IPS-20b (cell line): ENCODE measurements around the gene CRIP1.

Experiments used
- H3K27ac ChIP-seq: one replicate; pipeline ENCODE4 v1.5.1; 2013; ENCODE audit warnings: low read length
- H3K27me3 ChIP-seq: 2 replicates; pipeline ENCODE4 v1.6.1; 2013; ENCODE audit warnings: mild to moderate bottlenecking, low read length, inconsistent platforms; ENCODE audit not compliant: insufficient read depth
- H3K36me3 ChIP-seq: 2 replicates; pipeline ENCODE4 v1.6.1; 2013; ENCODE audit warnings: low read depth, mild to moderate bottlenecking, inconsistent platforms, low read length, moderate library complexity; ENCODE audit not compliant: insufficient read depth
- H3K4me1 ChIP-seq: 2 replicates; pipeline ENCODE4 v1.6.1; 2013; ENCODE audit warnings: mild to moderate bottlenecking, control low read depth, inconsistent platforms, low read length, moderate library complexity; ENCODE audit not compliant: insufficient read depth
- H3K4me3 ChIP-seq: 2 replicates; pipeline ENCODE4 v1.5.1; 2013; ENCODE audit warnings: mild to moderate bottlenecking, low read length, inconsistent platforms
- H3K9ac ChIP-seq: 2 replicates; pipeline ENCODE4 v1.6.1; 2013; ENCODE audit warnings: low read depth, mild to moderate bottlenecking, inconsistent platforms, low read length, moderate library complexity
- H3K9me3 ChIP-seq: 2 replicates; pipeline ENCODE4 v1.6.1; 2013; ENCODE audit warnings: mild to moderate bottlenecking, low read depth, low read length, inconsistent platforms; ENCODE audit not compliant: insufficient read depth

The CRIP1 gene

DNA sequence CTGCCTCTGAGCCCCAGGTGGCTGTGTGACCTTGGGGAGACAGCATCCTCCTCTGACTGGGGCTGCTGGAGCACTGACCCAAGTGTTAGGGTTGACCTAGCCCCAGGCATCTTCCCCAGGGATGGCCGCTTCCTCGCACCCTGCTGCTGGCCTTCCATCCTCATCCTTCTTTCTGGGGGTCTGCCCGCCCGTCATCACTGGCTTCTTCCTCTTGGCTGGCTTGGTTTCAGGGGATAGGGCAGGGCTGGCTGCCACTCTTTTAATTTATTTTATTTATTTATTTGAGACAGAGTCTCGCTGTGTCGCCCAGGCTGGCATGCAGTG lies 7.9 kb downstream of the CRIP1 start:
- no peaks in the 10 kb centered on the region for H3K36me3 ChIP-seq
- H3K4me3 ChIP-seq, result no peak overlapping the region
- no peaks in the 10 kb centered on the region for H3K9me3 ChIP-seq
- H3K27ac ChIP-seq, result no peak overlapping the region
- H3K9ac ChIP-seq, result no peak overlapping the region
- H3K4me1 ChIP-seq, result no peaks in the 10 kb centered on the region
- H3K27me3 ChIP-seq, result peaks cover 7% of the 10 kb centered on the region; the same call in 1 of the 2 replicates

- Histone ChIP-seq H3K4me3 (no peak overlapping the region), H3K27ac (no peak overlapping the region), H3K9me3 (no peaks in the 10 kb centered on the region), H3K36me3 (no peaks in the 10 kb centered on the region), H3K27me3 (no peaks in the 10 kb centered on the region), H3K9ac (no peak overlapping the region), H3K4me1 (no peaks in the 10 kb centered on the region)
Measured at GRCh38 chr14:105495101-105495989, 8.7 kb downstream of the CRIP1 start.

GRCh38 chr14:105495990-105496830 lies 9.5 kb downstream of the CRIP1 start:
- H3K36me3 ChIP-seq, result no peaks in the 10 kb centered on the region

DNA sequence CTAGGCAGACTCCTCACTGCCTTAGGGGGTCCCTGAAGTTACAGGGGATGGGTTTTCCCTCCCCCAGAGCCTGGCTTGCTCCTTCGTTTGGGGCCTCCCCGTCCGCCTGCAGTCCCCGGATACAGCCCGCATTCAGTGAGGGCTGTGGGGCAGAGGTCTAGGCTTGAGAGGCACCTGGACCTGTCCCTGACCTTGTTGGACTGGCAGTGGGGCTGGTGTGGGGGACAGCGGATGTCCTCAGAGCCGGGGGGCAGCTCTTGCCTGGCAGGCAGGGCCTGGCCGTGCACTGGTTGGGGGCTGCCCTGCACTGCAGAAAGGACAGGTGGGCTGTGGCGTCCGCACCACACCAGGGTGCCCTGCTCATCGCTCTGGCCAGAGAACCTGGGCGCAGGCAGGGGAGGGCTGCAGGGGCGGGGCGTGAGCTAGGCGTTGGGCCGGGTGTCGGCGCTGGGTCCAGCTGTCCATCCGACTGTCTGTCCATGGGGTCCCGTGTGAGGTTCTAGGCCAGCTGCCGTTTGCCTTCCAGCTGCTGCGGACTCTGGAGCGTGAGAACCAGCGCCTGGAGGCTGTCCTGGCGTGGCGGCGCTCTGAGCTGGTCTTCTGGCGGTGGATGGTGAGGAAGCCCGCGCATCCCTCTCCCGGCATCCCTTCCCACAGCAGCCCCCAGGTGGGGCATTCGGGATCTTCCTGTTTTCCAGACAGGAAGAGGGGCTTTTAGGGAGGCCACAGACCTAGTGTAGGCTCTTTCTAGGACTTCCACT lies 10.3 kb downstream of the CRIP1 start:
- Histone ChIP-seq H3K27me3 (no peaks in the 10 kb centered on the region), H3K9me3 (no peaks in the 10 kb centered on the region), H3K4me3 (no peak overlapping the region), H3K36me3 (no peaks in the 10 kb centered on the region), H3K27ac (no peak overlapping the region), H3K9ac (no peak overlapping the region), H3K4me1 (no peaks in the 10 kb centered on the region)

More at GRCh38 chr14:105495990-105496830, 9.5 kb downstream of the CRIP1 start:
- Histone ChIP-seq H3K27ac (no peak overlapping the region), H3K9me3 (no peaks in the 10 kb centered on the region), H3K9ac (no peak overlapping the region), H3K4me1 (no peaks in the 10 kb centered on the region), H3K4me3 (no peak overlapping the region), H3K27me3 (no peaks in the 10 kb centered on the region)

GRCh38 chr14:105497671-105498429 lies 11.2 kb downstream of the CRIP1 start:
- H3K36me3 ChIP-seq, result no peaks in the 10 kb centered on the region
- no peak overlapping the region for H3K4me3 ChIP-seq
- H3K4me1 ChIP-seq, result no peaks in the 10 kb centered on the region
- no peak overlapping the region for H3K9ac ChIP-seq
- no peaks in the 10 kb centered on the region for H3K9me3 ChIP-seq
- H3K27ac ChIP-seq, result no peak overlapping the region
- H3K27me3 ChIP-seq, result no peaks in the 10 kb centered on the region

GRCh38 chr14:105498430-105499255 lies 12.0 kb downstream of the CRIP1 start:
- H3K27me3 ChIP-seq, result no peaks in the 10 kb centered on the region
- H3K36me3 ChIP-seq, result no peaks in the 10 kb centered on the region
- no peak overlapping the region for H3K9ac ChIP-seq
- H3K4me1 ChIP-seq, result no peaks in the 10 kb centered on the region
- no peak overlapping the region for H3K27ac ChIP-seq
- no peak overlapping the region for H3K4me3 ChIP-seq
- H3K9me3 ChIP-seq, result no peaks in the 10 kb centered on the region

DNA sequence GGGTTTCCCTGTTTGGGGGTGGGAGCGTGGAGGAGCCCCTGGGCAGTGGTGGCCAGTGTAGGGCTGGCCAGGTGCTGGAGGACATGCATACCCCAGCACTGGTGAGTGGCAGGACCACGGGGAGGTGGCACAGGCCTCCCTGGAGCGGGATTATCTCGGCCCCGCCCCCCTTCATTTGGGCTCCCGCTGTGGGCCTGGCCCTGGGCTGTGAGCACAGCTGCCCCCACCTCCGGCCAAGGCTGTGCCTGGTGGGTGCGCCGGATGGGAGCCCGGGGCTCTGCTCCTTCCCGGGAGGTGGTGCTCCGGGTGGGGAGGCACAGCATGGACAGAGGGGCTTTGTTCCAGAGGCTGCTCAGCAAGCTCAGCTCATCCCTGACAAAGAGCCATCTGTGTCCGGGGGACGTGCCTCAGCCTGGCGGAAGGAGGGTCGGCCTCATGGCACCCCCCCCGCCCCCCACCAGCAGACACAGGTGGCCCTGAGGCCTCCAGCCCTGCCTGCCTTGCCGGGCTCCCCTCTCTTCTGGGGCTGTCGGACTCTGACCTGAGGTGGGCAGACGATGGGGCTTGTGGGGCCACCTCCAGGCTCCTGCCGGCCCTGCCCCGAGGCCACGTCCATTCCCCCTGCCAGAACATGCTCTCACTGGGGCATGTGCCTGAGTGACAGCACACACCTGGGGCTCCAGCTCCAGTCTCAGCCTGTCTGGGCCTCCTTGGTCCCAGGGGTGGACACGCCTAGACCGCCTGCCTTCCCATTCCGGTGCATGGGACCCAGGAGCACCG lies 12.8 kb downstream of the CRIP1 start:
- Histone ChIP-seq H3K4me3 (no peak overlapping the region), H3K9me3 (no peaks in the 10 kb centered on the region), H3K27ac (no peak overlapping the region), H3K36me3 (no peaks in the 10 kb centered on the region), H3K27me3 (no peaks in the 10 kb centered on the region), H3K9ac (no peak overlapping the region), H3K4me1 (no peaks in the 10 kb centered on the region)

DNA sequence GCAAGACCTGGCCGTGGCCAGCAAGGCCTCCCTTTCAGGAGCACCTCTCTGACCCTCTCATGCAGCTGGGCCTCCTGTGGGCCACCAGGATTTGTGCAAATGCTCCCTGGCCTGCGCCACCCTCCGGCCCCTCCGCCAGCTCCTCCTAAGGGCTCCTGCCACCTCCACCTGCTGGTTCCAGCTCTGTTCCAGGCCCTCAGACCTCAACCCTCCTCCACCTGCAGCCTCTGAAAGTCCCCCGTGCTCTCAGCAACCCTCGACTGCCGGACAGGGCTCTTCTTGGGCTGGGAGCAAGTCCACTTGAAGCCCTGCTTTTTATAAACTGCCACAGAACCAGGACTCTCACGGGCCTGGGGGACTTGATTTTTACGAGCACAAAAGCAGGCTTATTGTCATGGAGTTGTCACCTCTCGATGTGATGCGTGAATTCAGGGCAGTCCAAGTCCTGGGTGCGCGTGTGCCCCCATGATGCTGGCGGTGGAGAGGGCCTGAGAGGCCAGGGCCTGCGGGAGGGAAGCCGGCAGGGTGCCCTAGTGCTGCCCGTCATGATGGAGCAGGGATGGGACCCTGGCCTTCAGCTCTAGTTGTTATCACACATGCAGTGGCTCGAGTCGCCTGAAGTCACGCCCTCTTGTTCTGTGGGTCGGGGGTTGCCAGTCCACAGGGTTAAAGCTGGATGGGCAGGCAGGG lies 13.5 kb downstream of the CRIP1 start:
- Histone ChIP-seq H3K4me3 (no peak overlapping the region), H3K27me3 (no peaks in the 10 kb centered on the region), H3K36me3 (no peaks in the 10 kb centered on the region), H3K27ac (no peak overlapping the region), H3K9me3 (no peaks in the 10 kb centered on the region), H3K4me1 (no peaks in the 10 kb centered on the region), H3K9ac (no peak overlapping the region)

DNA sequence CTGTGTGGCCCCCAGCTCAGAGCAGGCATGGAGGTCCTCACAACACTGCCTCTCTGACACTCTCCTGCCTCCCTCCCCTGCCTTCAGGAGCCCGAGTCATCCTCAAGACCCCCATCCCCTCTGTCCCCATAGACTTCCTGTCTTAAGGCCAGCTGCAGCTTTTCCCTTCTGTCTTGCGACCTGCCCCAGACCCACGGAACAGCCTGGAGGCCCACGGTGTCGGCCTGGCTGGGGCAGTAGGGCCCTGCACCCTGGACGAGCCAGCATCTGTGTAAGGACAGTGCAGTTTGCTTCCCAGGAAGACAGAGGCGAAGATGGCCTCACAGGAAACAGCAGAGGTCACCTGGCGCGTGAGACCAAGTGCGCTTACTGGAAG lies 14.0 kb downstream of the CRIP1 start:
- H3K27me3 ChIP-seq, result no peaks in the 10 kb centered on the region
- H3K4me3 ChIP-seq, result no peak overlapping the region
- H3K9me3 ChIP-seq, result no peaks in the 10 kb centered on the region
- no peak overlapping the region for H3K9ac ChIP-seq
- no peaks in the 10 kb centered on the region for H3K36me3 ChIP-seq
- H3K27ac ChIP-seq, result no peak overlapping the region
- H3K4me1 ChIP-seq, result no peaks in the 10 kb centered on the region
